Activated CD4-positive, alpha-beta T cell treated with anti-CD3 and anti-CD28 coated beads, Interleukin-2, amount 50 U/mL, for 16 hours (primary cell): ENCODE measurements around the gene TYRP1.

Experiments used
- DNase-seq: peaks from one replicate; pipeline ENCODE4 v3.0.0-alpha.2; 2020

The TYRP1 gene

DNA sequence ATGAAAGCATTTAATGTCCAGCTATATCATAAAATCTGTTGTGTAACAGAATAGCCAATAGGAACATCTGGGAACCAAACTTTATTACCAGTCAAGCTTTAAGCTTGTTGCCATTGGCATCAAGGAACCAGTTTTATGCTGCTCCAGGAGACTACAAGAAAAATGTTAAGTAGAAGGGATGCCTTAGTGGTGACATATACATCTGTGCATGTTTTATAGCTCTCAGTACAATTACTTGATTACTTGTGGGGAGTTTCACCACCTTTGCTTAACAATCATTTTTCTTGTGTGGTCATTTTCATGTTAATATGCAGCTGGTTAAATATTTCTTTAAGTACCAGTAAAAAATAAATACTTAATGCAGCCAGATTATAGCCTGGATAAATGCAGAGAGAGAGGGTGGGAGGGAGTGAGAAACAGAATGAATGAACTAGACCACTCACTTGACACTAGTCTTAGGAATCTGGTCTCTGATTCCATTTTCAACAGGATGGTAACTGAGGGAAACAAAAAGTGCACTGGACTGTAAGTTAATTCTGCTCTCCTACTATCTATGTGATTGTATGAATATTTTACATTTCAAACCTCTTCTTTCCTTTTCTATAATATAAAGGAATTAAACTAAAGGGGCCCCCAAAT lies 45.9 kb downstream of the TYRP1 start:
- no peak for DNase-seq

DNA sequence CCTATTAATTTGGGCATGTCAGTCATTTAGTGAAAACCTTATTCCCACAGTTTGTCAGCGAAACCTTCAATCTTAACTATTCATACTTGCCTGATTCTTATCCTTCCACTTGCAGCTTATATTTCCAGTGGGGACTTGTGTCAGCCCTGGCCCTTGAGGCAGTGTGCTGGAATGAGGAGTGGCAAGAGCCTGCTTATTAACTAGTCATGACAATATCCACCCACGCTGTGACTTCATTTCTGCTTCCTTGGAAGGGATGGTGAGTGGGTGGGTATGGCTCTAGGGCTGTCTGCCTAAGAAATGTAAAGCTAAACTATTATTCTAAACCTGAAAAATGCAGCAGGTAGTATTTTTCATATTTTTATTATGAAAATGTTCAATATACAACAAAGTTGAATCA lies 47.7 kb downstream of the TYRP1 start:
- no peak for DNase-seq

DNA sequence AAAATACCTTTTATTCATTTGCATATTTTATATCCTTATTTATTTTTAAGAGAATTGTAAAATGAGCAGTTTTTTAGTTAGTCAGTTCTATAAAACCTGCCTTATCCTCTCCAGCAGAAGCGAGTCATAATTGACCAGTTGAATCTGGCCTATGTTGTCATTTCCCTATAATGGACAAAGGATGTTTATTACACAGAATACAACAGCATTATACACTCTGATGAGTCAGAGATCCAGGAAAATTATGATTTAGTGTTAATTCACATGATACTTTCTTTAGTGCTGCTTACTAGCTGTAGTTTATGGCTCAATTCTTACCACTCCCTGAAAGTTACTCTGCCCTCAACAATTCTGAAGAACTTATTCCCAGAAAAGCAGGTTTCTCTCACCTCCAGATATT lies 54.8 kb downstream of the TYRP1 start:
- DNase-seq: no peak

DNA sequence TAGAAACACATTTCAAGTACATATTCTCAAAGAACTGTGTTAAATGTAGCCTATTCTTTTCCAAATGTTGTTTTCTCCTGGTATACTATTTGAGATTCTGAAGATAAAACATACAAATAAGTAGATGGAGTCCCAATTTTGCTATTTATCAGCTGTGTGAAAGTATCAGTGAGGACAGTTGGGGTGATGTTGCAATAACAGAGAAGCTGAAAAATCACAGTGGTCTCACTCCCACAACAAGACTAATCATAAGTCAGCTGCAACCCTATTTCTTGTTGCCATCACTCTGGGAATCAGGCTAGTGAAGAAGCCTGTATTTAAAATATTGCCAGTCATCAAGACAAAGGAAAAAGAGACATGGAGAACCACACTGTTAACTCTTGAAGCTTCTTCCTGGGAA lies 55.8 kb downstream of the TYRP1 start:
- no peak for DNase-seq

DNA sequence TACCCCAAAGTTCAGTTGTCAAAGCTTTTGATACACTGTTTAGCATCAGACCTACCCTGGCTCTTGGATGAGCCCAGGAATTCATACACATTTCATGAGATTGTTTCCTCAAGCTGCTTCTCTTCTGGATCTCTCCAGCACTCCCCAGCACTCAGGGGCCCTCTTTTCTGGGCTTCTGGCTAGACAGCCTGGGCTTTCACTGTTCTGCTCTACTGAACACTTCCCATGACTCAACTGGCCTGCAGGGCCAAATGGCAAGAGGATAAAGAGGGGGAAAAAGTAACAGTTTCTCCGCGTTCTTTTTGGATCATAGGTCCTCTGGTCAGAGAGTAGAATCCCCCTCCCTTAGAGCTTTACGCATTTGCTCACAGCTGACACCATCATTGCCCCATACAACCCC lies 60.7 kb downstream of the TYRP1 start:
- no peak for DNase-seq

DNA sequence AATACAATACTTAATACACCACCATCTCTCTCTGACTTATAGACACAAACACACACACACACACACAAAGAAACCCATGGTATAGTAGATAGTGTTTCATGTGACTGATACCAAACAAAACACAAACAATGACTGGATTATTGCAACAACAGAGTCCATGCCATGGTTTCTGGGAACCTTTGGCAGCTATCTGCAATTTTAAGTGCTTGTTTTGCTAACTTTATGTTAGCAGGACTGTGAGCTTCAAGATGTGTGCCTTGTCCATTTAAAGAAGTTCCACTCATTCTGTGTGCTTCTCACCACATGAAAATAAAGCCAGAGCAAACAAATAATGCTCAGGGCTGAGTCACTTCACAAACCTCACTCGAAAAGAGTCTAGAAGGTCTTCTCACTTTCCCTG lies 66.6 kb downstream of the TYRP1 start:
- DNase-seq: no peak
